CD1c-positive myeloid dendritic cell (primary cell): Measurements from ENCODE around the gene OR1F1.
A peak's percentile ranks its signal among the peaks of the same experiment; 100 is the strongest.
"Not testable (repeated sequence)": the region's sequence is repeated elsewhere in the genome, so short reads cannot be mapped to it uniquely, and the experiment has no call there.

Experiments
- DNase-seq: peaks from one replicate; pipeline ENCODE4 v3.0.0-alpha.2; 2016; ENCODE audit errors: extremely low spot score

Gene OR1F1

GRCh38 chr16:3150346-3151218 is 37.4 kb upstream of the OR1F1 start:
- peak; percentile 99 for DNase-seq

GRCh38 chr16:3152027-3152276 is 36.1 kb upstream of the OR1F1 start:
- no peak for DNase-seq

- peak; percentile 74 for DNase-seq
These were observed 35.6 kb upstream of the OR1F1 start for GRCh38 chr16:3152277-3152990.

GRCh38 chr16:3152991-3153368 is 35.0 kb upstream of the OR1F1 start:
- DNase-seq = no peak

GRCh38 chr16:3155181-3155580 is 32.8 kb upstream of the OR1F1 start:
- DNase-seq = no peak

- no peak for DNase-seq
These were observed 32.0 kb upstream of the OR1F1 start for GRCh38 chr16:3155972-3156371.

GRCh38 chr16:3157229-3158025 is 30.6 kb upstream of the OR1F1 start:
- peak; percentile 72 for DNase-seq

GRCh38 chr16:3158026-3158509 is 29.9 kb upstream of the OR1F1 start:
- no peak for DNase-seq

GRCh38 chr16:3158510-3159314 is 29.3 kb upstream of the OR1F1 start:
- DNase-seq = peak; percentile 79

- DNase-seq = no peak
These were observed 26.6 kb upstream of the OR1F1 start for GRCh38 chr16:3161235-3162018.

- no peak for DNase-seq
These were observed 23.6 kb upstream of the OR1F1 start for GRCh38 chr16:3164121-3164991.

- no peak for DNase-seq
These were observed 22.7 kb upstream of the OR1F1 start for GRCh38 chr16:3165111-3165822.

- no peak for DNase-seq
These were observed 21.5 kb upstream of the OR1F1 start for GRCh38 chr16:3166505-3166886.

GRCh38 chr16:3168729-3169128 is 19.3 kb upstream of the OR1F1 start:
- DNase-seq = not testable (repeated sequence)

- DNase-seq = no peak
These were observed 17.4 kb upstream of the OR1F1 start for GRCh38 chr16:3170440-3171180.

GRCh38 chr16:3171181-3171854 is 16.7 kb upstream of the OR1F1 start:
- DNase-seq = no peak

GRCh38 chr16:3171855-3172593 is 16.0 kb upstream of the OR1F1 start:
- DNase-seq = no peak
